GM23338 (cell line): Measurements from ENCODE around the gene ZNF324B. TPM values are rescaled to one million over a fixed set of nuclear protein-coding genes. Genes with fewer than 3 reads are reported as not detected.

ENCODE experiments used
- ATAC-seq: fragments of 200-7000 bp; cut with Tn5 transposase; 3 replicates; pipeline ENCODE4 v1.9.1; 2020
- DNase-seq: peaks from one replicate; pipeline ENCODE4 v3.0.0-alpha.2; 2015; ENCODE audit warnings: low spot score
- H2AFZ ChIP-seq: fragments of 200-600 bp; sonication (generic); 2 replicates; pipeline ENCODE4 v1.8.0; 2016; ENCODE audit warnings: antibody characterized with exemption, mild to moderate bottlenecking, moderate library complexity
- H3F3A ChIP-seq: fragments of 200-600 bp; sonication (generic); replicated peaks from 2 replicates; pipeline ENCODE4 v1.8.0; 2017; ENCODE audit warnings: antibody characterized with exemption, mixed run types, low read depth
- H3K27ac ChIP-seq: fragments of 200-600 bp; sonication (generic); 2 replicates; pipeline ENCODE4 v1.6.1; 2016; ENCODE audit warnings: low read depth
- H3K27me3 ChIP-seq: fragments of 200-600 bp; sonication (generic); 2 replicates; pipeline ENCODE4 v1.8.0; 2016; ENCODE audit warnings: mild to moderate bottlenecking, mixed run types, moderate library complexity; ENCODE audit not compliant: insufficient read depth
- H3K36me3 ChIP-seq: fragments of 200-600 bp; sonication (generic); 2 replicates; pipeline ENCODE4 v1.8.0; 2016; ENCODE audit warnings: mild to moderate bottlenecking; ENCODE audit not compliant: insufficient read depth
- H3K4me1 ChIP-seq: fragments of 200-600 bp; sonication (generic); 2 replicates; pipeline ENCODE4 v1.8.0; 2016; ENCODE audit warnings: mild to moderate bottlenecking, moderate library complexity; ENCODE audit not compliant: insufficient read depth
- H3K4me2 ChIP-seq: fragments of 200-600 bp; sonication (generic); 2 replicates; pipeline ENCODE4 v1.7.1; 2017; ENCODE audit warnings: mixed run types
- H3K4me3 ChIP-seq: fragments of 200-600 bp; sonication (generic); 2 replicates; pipeline ENCODE4 v1.6.1; 2016; ENCODE audit warnings: mixed run types
- H3K79me2 ChIP-seq: fragments of 200-600 bp; sonication (generic); replicated peaks from 2 replicates; pipeline ENCODE4 v1.8.0; 2017; ENCODE audit warnings: mild to moderate bottlenecking; ENCODE audit not compliant: insufficient read depth
- H3K9me2 ChIP-seq: fragments of 200-600 bp; sonication (generic); 2 replicates; pipeline ENCODE4 v1.8.0; 2017; ENCODE audit not compliant: insufficient read depth
- H4K20me1 ChIP-seq: fragments of 200-600 bp; sonication (generic); replicated peaks from 2 replicates; pipeline ENCODE4 v1.8.0; 2017; ENCODE audit warnings: mild to moderate bottlenecking; ENCODE audit not compliant: insufficient read depth
- H3K27ac Mint-ChIP-seq: 2 replicates; pipeline ENCODE4 v1.8.0; 2020; ENCODE audit warnings: inconsistent platforms, mild to moderate bottlenecking, moderate library complexity, mixed read lengths
- H3K27me3 Mint-ChIP-seq: 3 replicates; pipeline ENCODE4 v1.8.0; 2022; ENCODE audit warnings: low read depth, mild to moderate bottlenecking, moderate library complexity, mixed read lengths, inconsistent platforms; ENCODE audit not compliant: insufficient read depth, poor library complexity
- H3K36me3 Mint-ChIP-seq: 3 replicates; pipeline ENCODE4 v1.8.0; 2021; ENCODE audit warnings: low read depth, mild to moderate bottlenecking, inconsistent platforms, moderate library complexity, mixed read lengths
- H3K4me1 Mint-ChIP-seq: 3 replicates; pipeline ENCODE4 v1.8.0; 2020; ENCODE audit warnings: mild to moderate bottlenecking, inconsistent platforms, mixed read lengths
- H3K4me3 Mint-ChIP-seq: 3 replicates; pipeline ENCODE4 v1.8.0; 2021; ENCODE audit warnings: moderate library complexity, mild to moderate bottlenecking, inconsistent platforms, mixed read lengths
- H3K9me3 Mint-ChIP-seq: 3 replicates; pipeline ENCODE4 v1.8.0; 2020; ENCODE audit warnings: moderate library complexity, mild to moderate bottlenecking, inconsistent platforms, mixed read lengths
- CREB1 ChIP-seq: fragments of 250-450 bp; sonication (Bioruptor Pico); IDR thresholded peaks from 2 replicates; pipeline ENCODE4 v1.5.0; 2020; ENCODE audit warnings: low read depth, mild to moderate bottlenecking, moderate library complexity
- ETS1 ChIP-seq: IDR thresholded peaks from 2 replicates; pipeline ENCODE4 v1.6.1; 2016; ENCODE audit warnings: antibody characterized with exemption
- EZH2 ChIP-seq: fragments of 200-600 bp; sonication (generic); IDR thresholded peaks from one replicate; pipeline ENCODE4 v1.8.0; 2017; ENCODE audit warnings: antibody characterized with exemption, mild to moderate bottlenecking, low read depth; ENCODE audit not compliant: unreplicated experiment
- JUNB ChIP-seq: IDR thresholded peaks from one replicate; pipeline ENCODE4 v1.6.1; 2016; ENCODE audit warnings: antibody characterized with exemption; ENCODE audit not compliant: unreplicated experiment
- NANOG ChIP-seq: IDR thresholded peaks from 2 replicates; pipeline ENCODE4 v1.6.1; 2016; ENCODE audit warnings: antibody characterized with exemption, borderline replicate concordance
- POLR2AphosphoS5 ChIP-seq: IDR thresholded peaks from 2 replicates; pipeline ENCODE4 v1.6.1; 2016; ENCODE audit warnings: antibody characterized with exemption, low read depth
- REST ChIP-seq: IDR thresholded peaks from one replicate; pipeline ENCODE4 v1.6.1; 2018; ENCODE audit warnings: antibody characterized with exemption; ENCODE audit not compliant: unreplicated experiment
- ZNF114 ChIP-seq: fragments of 250-450 bp; sonication (Bioruptor Pico); IDR thresholded peaks from 2 replicates; pipeline ENCODE4 v1.5.0; 2020; ENCODE audit warnings: mild to moderate bottlenecking, moderate library complexity
- ZNF331 ChIP-seq: fragments of 250-450 bp; sonication (Bioruptor Pico); IDR thresholded peaks from 2 replicates; pipeline ENCODE4 v1.5.0; 2020; ENCODE audit warnings: low read depth, mild to moderate bottlenecking, moderate library complexity
- ZNF462 ChIP-seq: fragments of 250-450 bp; sonication (Bioruptor Pico); IDR thresholded peaks from 2 replicates; pipeline ENCODE4 v1.5.0; 2020; ENCODE audit warnings: mild to moderate bottlenecking, moderate library complexity
- polyA plus RNA-seq: library from polyadenylated mRNA; unstranded; fragments of >200 nt; fragmentation: Nextera tagmentation; extraction: Ambion mirVana; gene quantifications from 2 replicates; pipeline ENCODE4 v1.2.1, GENCODE V29; 2016
- total RNA-seq: library from RNA; depleted of rRNA; stranded (reverse); fragments of >200 nt; shearing (Covaris generic); gene quantifications from 2 replicates; pipeline ENCODE4 v1.2.3, GENCODE V29; 2014

Gene ZNF324B
- total and polyA plus RNA-seq, 2 experiments from 2014 or later: 0.50 to 4.7 TPM

GRCh38 chr19:58477871-58478270 is 26.4 kb downstream of the ZNF324B start (continued):
- TF ChIP-seq ZNF331 (CRISPR knock-in tag) (no peak), REST (no peak), JUNB (no peak), ZNF114 (no peak), EZH2 (no peak)

GRCh38 chr19:58479303-58479702 is 27.9 kb downstream of the ZNF324B start:
- Mint-ChIP-seq H3K9me3 (no peaks in the 10 kb centered on the region; the same call in 2 of the 3 replicates), H3K4me3 (no peak overlapping the region), H3K27ac (no peak overlapping the region), H3K4me1 (peaks cover 10% of the 10 kb centered on the region), H3K36me3 (peaks cover 2% of the 10 kb centered on the region; the same call in 1 of the 3 replicates), H3K27me3 (peaks cover 20% of the 10 kb centered on the region)
- Histone ChIP-seq H3F3A (peaks cover 11% of the 10 kb centered on the region), H4K20me1 (no peaks in the 10 kb centered on the region; the same call in 1 of the 2 replicates), H3K27ac (no peak overlapping the region), H3K4me2 (no peak overlapping the region), H3K79me2 (no peaks in the 10 kb centered on the region), H3K27me3 (no peaks in the 10 kb centered on the region), H2AFZ (no peak overlapping the region), H3K4me1 (peaks cover 4% of the 10 kb centered on the region; the same call in 1 of the 2 replicates), H3K9me2 (no peaks in the 10 kb centered on the region), H3K36me3 (no peaks in the 10 kb centered on the region), H3K4me3 (no peak overlapping the region)
- DNase-seq (no peak), ATAC-seq (no peak)
- TF ChIP-seq CREB1 (CRISPR knock-in tag) (no peak), JUNB (no peak), ETS1 (no peak), NANOG (no peak), EZH2 (no peak), POLR2AphosphoS5 (no peak), ZNF462 (CRISPR knock-in tag) (no peak), ZNF114 (no peak), ZNF331 (CRISPR knock-in tag) (no peak), REST (no peak)
